T-cell (primary cell): Measurements from ENCODE around the gene KLC3. TPM values are rescaled to one million over a fixed set of nuclear protein-coding genes. Genes with fewer than 3 reads are reported as not detected.

Experiments
- ATAC-seq, 4 experiments: fragments of 200-7000 bp in 3 of 4; fragments of 150-1000 bp in 1 of 4; cut with Tn5 transposase; replicated peaks in 1 of 4; 1 replicate in 3 of 4; 2 replicates in 1 of 4; pipeline ENCODE4 v1.10.0; 2021; ENCODE audit warnings: moderate library complexity in 3 of 4, mild to moderate bottlenecking in 2 of 4, moderate number of reproducible peaks in 1 of 4
- CTCF ChIA-PET, 2 donors: fragments of 300-600 bp; sonication (Branson Sonifier 250); formaldehyde crosslinking; loops; one replicate each; lab custom pipeline; 2022; ENCODE audit warnings: antibody characterized with exemption in 2 of 2; lab: Charles Lee
- POLR2A ChIA-PET, 2 donors: fragments of 300-600 bp; sonication (Branson Sonifier 250); formaldehyde crosslinking; loops; one replicate each; lab custom pipeline; 2022; ENCODE audit warnings: antibody characterized with exemption in 2 of 2; lab: Charles Lee
- DNase-seq, 35 experiments: peaks; one replicate each; pipeline versions ENCODE4 v3.0.0 to v3.0.0-alpha.2; 2013 to 2023
- H3K27ac ChIP-seq: one replicate; pipeline ENCODE4 v1.5.1; 2013; ENCODE audit warnings: low read length
- H3K27me3 ChIP-seq, 2 experiments: replicated peaks in 1 of 2; 1 replicate in 1 of 2; 2 replicates in 1 of 2; pipeline versions ENCODE4 v1.6.1 to v1.7.0; 2013; ENCODE audit warnings: low read length in 1 of 2, mixed read lengths in 1 of 2; ENCODE audit not compliant: control insufficient read depth in 2 of 2, insufficient read depth in 2 of 2; ENCODE audit errors: extremely low read depth in 1 of 2
- H3K36me3 ChIP-seq, 2 donors: 1 replicate in 1 of 2; 2 replicates in 1 of 2; pipeline versions ENCODE4 v1.6.1 to v1.7.0; 2013; ENCODE audit warnings: low read length in 1 of 2; ENCODE audit not compliant: control insufficient read depth in 2 of 2, insufficient read depth in 1 of 2; ENCODE audit errors: extremely low read depth in 1 of 2
- H3K4me1 ChIP-seq, 2 experiments: 1 replicate in 1 of 2; 2 replicates in 1 of 2; pipeline versions ENCODE4 v1.6.1 to v1.7.0; 2013; ENCODE audit warnings: low read length in 2 of 2, mixed read lengths in 1 of 2; ENCODE audit not compliant: insufficient read depth in 2 of 2, control insufficient read depth in 1 of 2; ENCODE audit errors: extremely low read depth in 1 of 2
- H3K4me3 ChIP-seq, 2 donors: 1 replicate in 1 of 2; 2 replicates in 1 of 2; pipeline versions ENCODE4 v1.5.1 to v1.7.0; 2013; ENCODE audit warnings: mild to moderate bottlenecking in 2 of 2, low read length in 1 of 2, moderate library complexity in 1 of 2; ENCODE audit not compliant: control insufficient read depth in 1 of 2; ENCODE audit errors: extremely low read depth in 1 of 2
- H3K9me3 ChIP-seq: 2 replicates; pipeline ENCODE4 v1.7.0; 2013
- H3K27ac Mint-ChIP-seq, 2 donors: one replicate each; pipeline ENCODE4 v1.8.0; 2020 to 2021; ENCODE audit warnings: mild to moderate bottlenecking in 2 of 2, mixed read lengths in 2 of 2
- H3K27me3 Mint-ChIP-seq, 2 donors: one replicate each; pipeline ENCODE4 v1.8.0; 2021 to 2022; ENCODE audit warnings: mixed read lengths in 2 of 2
- H3K36me3 Mint-ChIP-seq: one replicate; pipeline ENCODE4 v1.8.0; 2021; ENCODE audit warnings: mixed read lengths
- H3K4me1 Mint-ChIP-seq, 3 donors: one replicate each; pipeline ENCODE4 v1.8.0; 2020 to 2022; ENCODE audit warnings: mixed read lengths in 3 of 3, mild to moderate bottlenecking in 1 of 3
- H3K4me3 Mint-ChIP-seq, 3 donors: one replicate each; pipeline ENCODE4 v1.8.0; 2020 to 2022; ENCODE audit warnings: mild to moderate bottlenecking in 3 of 3, mixed read lengths in 3 of 3, moderate library complexity in 3 of 3
- H3K9me3 Mint-ChIP-seq, 3 donors: one replicate each; pipeline ENCODE4 v1.8.0; 2020 to 2022; ENCODE audit warnings: mixed read lengths in 3 of 3
- WGBS: methylation state at CpG from one replicate; pipeline ENCODE4 v1.1.5; 2013; ENCODE audit warnings: missing lambda C conversion rate; ENCODE audit not compliant: insufficient coverage; 5-methylcytosine and 5-hydroxymethylcytosine counted together
- total RNA-seq, 35 experiments: library from RNA in 6 of 35; stranded (reverse) in 6 of 35; fragments of 120-200 nt in 1 of 35; gene quantifications; one replicate each; pipeline versions ENCODE4 v1.2.1 to v1.2.4 and lab custom pipeline; 2013 to 2026

The KLC3 gene
- total RNA-seq, 5 donors from 2014 or later (not counting 1 experiment from before 2014, with no cell fraction given), result 0.35 TPM; not detected in 4

- H3K4me1 Mint-ChIP-seq, result no peaks in the 10 kb centered on the region
- POLR2A ChIA-PET, result no interaction called here
- no peaks in the 10 kb centered on the region for H3K9me3 ChIP-seq
- H3K27ac ChIP-seq, result no peak overlapping the region
- H3K27ac Mint-ChIP-seq, result no peak overlapping the region
- H3K4me3 Mint-ChIP-seq, result no peak overlapping the region
- H3K4me1 ChIP-seq, result peaks cover 0 to 4% of the 10 kb centered on the region in 2 experiments
- H3K4me3 ChIP-seq, result no peak overlapping the region
- ATAC-seq, result no peak
- CTCF ChIA-PET, result no interaction called here
- no CpG with 5 or more reads among the region's 3 CpGs for WGBS
- H3K36me3 Mint-ChIP-seq, result no peaks in the 10 kb centered on the region
- peaks cover 3 to 15% of the 10 kb centered on the region in 2 donors for H3K27me3 Mint-ChIP-seq
- H3K36me3 ChIP-seq, result no peaks in the 10 kb centered on the region
- DNase-seq, result no peak
- H3K27me3 ChIP-seq, result peaks cover 3 to 19% of the 10 kb centered on the region in 2 experiments
- H3K9me3 Mint-ChIP-seq, result no peaks in the 10 kb centered on the region
Observed at GRCh38 chr19:45391346-45391745, 50.8 kb downstream of the KLC3 start.

DNA sequence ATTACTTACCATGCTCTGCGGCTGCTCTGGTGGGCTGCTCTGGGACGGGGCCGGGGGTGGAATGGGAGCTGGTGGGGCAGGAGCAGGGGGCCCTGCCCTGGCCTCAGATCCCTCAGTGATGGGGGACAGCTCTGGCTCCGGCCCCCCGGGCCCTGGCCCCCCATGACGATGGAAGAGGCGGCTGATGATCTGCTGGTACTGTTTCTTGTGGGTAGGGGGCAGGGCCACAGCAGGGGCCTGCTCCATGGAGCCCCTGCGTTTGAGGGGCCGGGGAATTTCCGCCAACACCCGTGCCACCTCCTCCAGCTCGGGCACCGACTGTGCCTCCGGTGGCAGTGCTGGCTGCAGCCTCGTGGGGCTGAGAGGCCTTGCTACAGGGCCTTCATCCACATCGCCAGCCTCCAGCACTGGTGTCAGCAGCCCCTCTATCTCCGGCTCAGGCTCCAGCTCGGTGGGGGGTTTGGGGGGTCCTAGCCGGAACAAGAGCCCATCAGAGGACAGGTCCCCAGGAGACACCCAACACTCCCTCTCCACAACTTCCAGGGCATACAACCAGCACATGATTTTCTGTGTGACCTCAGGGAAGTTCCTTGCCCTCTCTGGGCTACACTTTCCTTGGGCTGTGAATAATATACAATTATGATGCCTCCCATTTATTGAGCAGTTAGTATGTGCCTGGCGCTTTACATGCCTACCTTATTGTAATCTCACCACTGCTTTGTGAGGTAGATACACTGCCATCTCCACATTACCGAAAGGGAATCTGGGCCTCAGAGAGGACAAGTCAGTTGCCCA, 51.5 kb downstream of the KLC3 start:
- WGBS, result 88% methylated on average over 15 of the region's 21 CpGs
- H3K36me3 Mint-ChIP-seq, result no peaks in the 10 kb centered on the region

DNA sequence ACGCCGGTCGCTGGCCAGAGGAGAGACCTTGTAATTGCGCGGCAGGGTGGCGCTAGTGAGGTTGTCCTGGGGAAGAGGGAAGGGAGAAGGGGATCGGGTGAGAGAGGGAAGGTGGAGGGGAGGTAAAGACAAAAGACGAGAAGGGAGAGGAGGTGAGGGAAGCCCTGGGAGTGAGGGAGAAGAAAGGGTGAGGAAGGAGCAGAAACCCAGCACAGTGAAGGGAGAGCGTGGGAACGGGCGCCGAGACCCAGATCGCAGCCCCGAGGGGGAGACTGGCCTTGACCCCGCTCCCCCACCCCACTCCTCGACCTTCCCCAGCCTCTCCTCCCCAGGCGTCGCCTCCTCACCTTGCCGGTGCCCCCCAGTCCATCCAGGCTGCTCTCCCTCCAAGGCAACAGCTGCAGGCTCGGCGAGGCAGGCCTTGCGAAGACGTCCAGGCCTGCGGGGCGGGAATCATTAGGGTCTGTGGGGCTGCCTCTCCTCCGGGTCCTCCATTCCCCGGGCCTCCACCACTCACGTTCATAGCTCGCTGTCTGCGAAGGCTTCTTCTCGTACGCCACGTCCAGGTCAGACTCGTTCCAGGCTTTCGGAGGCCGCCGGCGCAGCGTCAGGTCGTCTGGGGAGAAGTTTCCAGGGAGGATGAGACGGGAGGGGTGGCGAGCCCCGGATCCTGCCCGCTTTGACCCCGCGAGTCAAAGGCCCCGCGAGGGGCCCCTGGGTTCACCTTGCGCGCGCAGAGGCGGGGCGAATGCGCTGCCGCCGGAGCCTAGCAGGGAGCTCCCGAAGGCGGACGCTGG, 55.5 kb downstream of the KLC3 start:
- H3K36me3 ChIP-seq, result peaks cover 0 to 3% of the 10 kb centered on the region in 2 donors
- H3K27me3 ChIP-seq, result peaks cover 0 to 45% of the 10 kb centered on the region in 2 experiments
- no peak for DNase-seq
- Mint-ChIP-seq H3K4me1 (peaks cover 5 to 17% (median 13%) of the 10 kb centered on the region in 3 donors), H3K27me3 (peaks cover 9 to 34% of the 10 kb centered on the region in 2 donors), H3K27ac (no peak overlapping the region), H3K36me3 (no peaks in the 10 kb centered on the region), H3K4me3 (no peak overlapping the region), H3K9me3 (no peaks in the 10 kb centered on the region)
- POLR2A ChIA-PET, result no interaction called here
- CTCF ChIA-PET, result no interaction called here
- peaks cover 0 to 19% of the 10 kb centered on the region in 2 experiments for H3K4me1 ChIP-seq
- no peak overlapping the region for H3K4me3 ChIP-seq
- no peak for ATAC-seq
- H3K9me3 ChIP-seq, result no peaks in the 10 kb centered on the region
- WGBS, result 37% methylated on average over 40 of the region's 59 CpGs
- H3K27ac ChIP-seq, result no peak overlapping the region

More for the DNA sequence above, 51.5 kb downstream of the KLC3 start:
- peaks cover 0 to 4% of the 10 kb centered on the region in 2 experiments for H3K4me1 ChIP-seq
- Mint-ChIP-seq H3K27ac (no peak overlapping the region), H3K4me3 (no peak overlapping the region), H3K9me3 (no peaks in the 10 kb centered on the region), H3K27me3 (peaks cover 0 to 12% of the 10 kb centered on the region in 2 donors), H3K4me1 (peaks cover 0 to 3% (median 2%) of the 10 kb centered on the region in 3 donors)
- no peak for DNase-seq
- no peak overlapping the region for H3K4me3 ChIP-seq
- no peaks in the 10 kb centered on the region for H3K36me3 ChIP-seq
- ChIA-PET CTCF (no interaction called here), POLR2A (no interaction called here)
- no peak for ATAC-seq
- peaks cover under 1 to 17% of the 10 kb centered on the region in 2 experiments for H3K27me3 ChIP-seq
- H3K27ac ChIP-seq, result no peak overlapping the region
- H3K9me3 ChIP-seq, result no peaks in the 10 kb centered on the region

DNA sequence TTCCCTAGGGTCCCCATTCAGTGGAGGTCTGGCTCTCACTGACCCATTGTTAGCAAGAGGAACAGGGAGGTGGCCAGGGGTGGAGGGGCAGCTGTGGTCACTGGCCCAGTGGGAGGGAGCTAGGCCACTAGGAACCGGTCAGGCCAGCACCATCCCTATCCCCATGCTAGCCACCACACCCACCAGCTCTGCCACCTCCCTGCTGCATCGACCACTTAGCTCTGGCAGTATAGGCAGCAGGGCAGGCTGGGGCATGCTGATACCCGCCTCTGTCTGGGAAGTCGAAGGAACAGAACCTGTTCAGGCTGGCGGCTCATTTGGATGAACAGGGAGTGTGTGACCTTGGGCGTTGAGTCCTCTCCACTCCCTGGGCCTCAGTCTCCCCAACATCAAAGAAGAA, 59.6 kb downstream of the KLC3 start:
- H3K4me1 ChIP-seq, result peaks cover 3 to 38% of the 10 kb centered on the region in 2 experiments
- no peaks in the 10 kb centered on the region for H3K9me3 Mint-ChIP-seq
- 100% methylated on average over 1 of the region's 6 CpGs for WGBS
- no peak overlapping the region for H3K27ac Mint-ChIP-seq
- H3K36me3 ChIP-seq, result peaks cover 0 to 3% of the 10 kb centered on the region in 2 donors
- no peak for ATAC-seq
- peaks cover 0 to 73% of the 10 kb centered on the region in 2 experiments for H3K27me3 ChIP-seq
- no peak overlapping the region for H3K27ac ChIP-seq
- CTCF ChIA-PET, result interaction anchor here in 1 of 2 donors (0.7 kb wide), 1 partner anchor 18 kb away, joined by 3 read pairs; no protein-coding TSS in a partner anchor
- no peak overlapping the region for H3K4me3 Mint-ChIP-seq
- no peak for DNase-seq
- POLR2A ChIA-PET, result no interaction called here
- no peak overlapping the region for H3K4me3 ChIP-seq
- H3K4me1 Mint-ChIP-seq, result peaks cover 15 to 34% (median 29%) of the 10 kb centered on the region in 3 donors
- no peaks in the 10 kb centered on the region for H3K9me3 ChIP-seq
- H3K27me3 Mint-ChIP-seq, result peaks cover 27 to 56% of the 10 kb centered on the region in 2 donors
- no peaks in the 10 kb centered on the region for H3K36me3 Mint-ChIP-seq

Other genes starting within 250 kb of the KLC3 start
- gene PPP1R37, start 247.6 kb upstream of the KLC3 start, total RNA-seq, result 10 to 100 TPM; 17.2 to 35.2 (median 30.4) TPM
- gene NKPD1, start 179.8 kb upstream of the KLC3 start, total RNA-seq, result 1 to 10 TPM in 4 of 5 donors, under 1 TPM in 1; 0.95 to 1.3 (median 1.2) TPM
- gene TRAPPC6A, start 162.5 kb upstream of the KLC3 start, total RNA-seq, result 10 to 100 TPM; 53.9 to 92.4 (median 73.7) TPM
- 10 to 100 TPM; 14.9 to 36.2 (median 32.8) TPM for gene BLOC1S3, start 162.0 kb upstream of the KLC3 start, total RNA-seq
- not detected for gene EXOC3L2, start 95.3 kb upstream of the KLC3 start, total RNA-seq
- gene MARK4, start 89.5 kb upstream of the KLC3 start, total RNA-seq, result 10 to 100 TPM; 28.0 to 34.8 (median 29.9) TPM
- not detected for gene CKM, start 17.9 kb upstream of the KLC3 start, total RNA-seq
- gene ERCC2, start 29.8 kb downstream of the KLC3 start, total RNA-seq, result 10 to 100 TPM; 14.5 to 23.2 (median 21.3) TPM
- gene PPP1R13L, start 64.3 kb downstream of the KLC3 start, total RNA-seq, result 10 to 100 TPM in 4 of 5 donors, 1 to 10 TPM in 1; 7.9 to 15.7 (median 12.5) TPM
- gene POLR1G, start 65.9 kb downstream of the KLC3 start, total RNA-seq, result 1 to 10 TPM in 3 of 5 donors, under 1 TPM in 2; 0.82 to 6.2 (median 5.0) TPM
- 10 to 100 TPM; 41.7 to 55.4 (median 51.6) TPM for gene ERCC1, start 83.2 kb downstream of the KLC3 start, total RNA-seq
- 1,000 to 10,000 TPM in 1 of 5 donors, 100 to 1,000 TPM in 1, 10 to 100 TPM in 1, 1 to 10 TPM in 2; 6.7 to 1,173 (median 10.4) TPM for gene FOSB, start 127.2 kb downstream of the KLC3 start, total RNA-seq
- gene RTN2, start 156.3 kb downstream of the KLC3 start, total RNA-seq, result 1 to 10 TPM; 1.7 to 2.5 (median 2.2) TPM
- 10 to 100 TPM in 2 of 5 donors, 1 to 10 TPM in 3; 5.6 to 14.6 (median 10.0) TPM for gene PPM1N, start 157.7 kb downstream of the KLC3 start, total RNA-seq
- 100 to 1,000 TPM in 3 of 5 donors, 10 to 100 TPM in 2; 77.4 to 113 (median 101) TPM for gene VASP, start 166.7 kb downstream of the KLC3 start, total RNA-seq
- gene OPA3, start 244.1 kb downstream of the KLC3 start, total RNA-seq, result 10 to 100 TPM in 2 of 5 donors, 1 to 10 TPM in 3; 7.9 to 11.4 (median 9.6) TPM